ENCODE results near the gene SLC46A2. TPM values are rescaled to one million over a fixed set of nuclear protein-coding genes. Genes with fewer than 3 reads are reported as not detected.

SLC46A2 gene, protein sequence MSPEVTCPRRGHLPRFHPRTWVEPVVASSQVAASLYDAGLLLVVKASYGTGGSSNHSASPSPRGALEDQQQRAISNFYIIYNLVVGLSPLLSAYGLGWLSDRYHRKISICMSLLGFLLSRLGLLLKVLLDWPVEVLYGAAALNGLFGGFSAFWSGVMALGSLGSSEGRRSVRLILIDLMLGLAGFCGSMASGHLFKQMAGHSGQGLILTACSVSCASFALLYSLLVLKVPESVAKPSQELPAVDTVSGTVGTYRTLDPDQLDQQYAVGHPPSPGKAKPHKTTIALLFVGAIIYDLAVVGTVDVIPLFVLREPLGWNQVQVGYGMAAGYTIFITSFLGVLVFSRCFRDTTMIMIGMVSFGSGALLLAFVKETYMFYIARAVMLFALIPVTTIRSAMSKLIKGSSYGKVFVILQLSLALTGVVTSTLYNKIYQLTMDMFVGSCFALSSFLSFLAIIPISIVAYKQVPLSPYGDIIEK
- 0.12 TPM for polyA plus RNA-seq (ENCODE audit: insufficient read length)
- long read RNA-seq, donor 1: 0 reads
- long read RNA-seq, donor 2: 0 reads
- long read RNA-seq, donor 3: 0 reads
- long read RNA-seq, donor 4: 0 reads
- long read RNA-seq, donor 5: 0 reads
- long read RNA-seq, donor 6: 0 reads
- long read RNA-seq, donor 7: 0 reads
- long read RNA-seq, donor 8: 0 reads

DNA sequence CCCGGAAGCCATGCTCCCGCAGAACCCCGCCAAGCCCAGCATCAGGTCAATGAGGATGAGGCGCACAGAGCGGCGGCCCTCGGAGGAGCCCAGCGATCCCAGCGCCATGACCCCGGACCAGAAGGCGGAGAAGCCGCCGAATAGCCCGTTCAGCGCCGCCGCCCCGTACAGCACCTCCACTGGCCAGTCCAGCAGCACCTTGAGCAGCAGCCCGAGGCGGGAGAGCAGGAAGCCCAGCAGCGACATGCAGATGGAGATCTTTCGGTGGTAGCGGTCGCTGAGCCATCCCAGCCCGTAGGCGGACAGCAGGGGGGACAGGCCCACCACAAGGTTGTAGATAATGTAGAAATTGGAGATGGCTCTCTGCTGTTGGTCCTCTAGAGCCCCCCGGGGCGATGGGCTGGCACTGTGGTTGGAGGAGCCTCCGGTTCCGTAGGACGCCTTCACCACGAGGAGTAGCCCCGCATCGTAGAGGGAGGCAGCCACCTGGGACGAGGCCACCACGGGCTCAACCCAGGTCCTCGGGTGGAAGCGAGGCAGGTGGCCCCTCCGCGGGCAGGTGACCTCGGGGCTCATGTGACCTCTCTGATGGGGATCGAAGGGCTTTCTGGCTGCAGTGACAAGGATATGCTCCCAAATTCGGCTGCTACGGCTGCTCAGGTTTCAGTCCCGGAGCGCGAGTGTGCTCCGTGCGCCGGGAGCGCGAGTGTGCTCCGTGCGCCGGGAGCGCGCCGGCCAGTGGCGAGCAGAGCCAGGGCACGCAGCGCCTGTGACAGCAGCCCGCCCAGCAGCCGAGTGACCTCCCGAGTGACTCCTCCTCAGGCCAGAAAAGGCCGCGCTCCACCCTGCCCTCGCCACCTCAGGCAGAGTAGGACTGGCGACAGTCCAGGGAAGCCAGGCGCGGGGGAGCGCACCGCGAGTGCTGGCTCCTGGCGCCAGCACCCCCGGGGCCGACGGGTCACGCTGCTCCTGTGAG is at the start of gene SLC46A2:
SLC46A2 (minus strand) TSS at position 771 of the 976 bp plus-strand sequence; CDS start at position 576, 195 bp downstream.
- no peak for DNase-seq

DNA sequence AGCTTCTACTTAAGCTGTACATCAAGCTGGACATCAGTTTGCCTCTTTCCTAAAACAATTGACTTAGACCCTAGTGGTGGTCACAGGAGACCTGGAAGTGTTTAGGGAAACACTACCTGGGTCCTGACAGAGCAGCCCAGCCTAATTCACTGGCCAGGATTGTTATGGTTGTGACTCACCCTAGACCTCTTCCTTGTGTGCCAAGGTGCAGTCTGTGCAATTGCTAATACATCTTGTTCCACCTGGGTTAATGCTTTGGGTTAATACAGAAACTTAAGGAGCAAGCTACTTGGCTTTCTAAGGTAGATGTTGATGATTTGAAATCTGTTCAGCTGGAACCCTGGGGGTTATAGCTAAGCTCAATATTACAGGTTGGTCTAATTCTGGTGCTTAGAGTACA is 48.7 kb upstream of the SLC46A2 start:
- no peak for DNase-seq

DNA sequence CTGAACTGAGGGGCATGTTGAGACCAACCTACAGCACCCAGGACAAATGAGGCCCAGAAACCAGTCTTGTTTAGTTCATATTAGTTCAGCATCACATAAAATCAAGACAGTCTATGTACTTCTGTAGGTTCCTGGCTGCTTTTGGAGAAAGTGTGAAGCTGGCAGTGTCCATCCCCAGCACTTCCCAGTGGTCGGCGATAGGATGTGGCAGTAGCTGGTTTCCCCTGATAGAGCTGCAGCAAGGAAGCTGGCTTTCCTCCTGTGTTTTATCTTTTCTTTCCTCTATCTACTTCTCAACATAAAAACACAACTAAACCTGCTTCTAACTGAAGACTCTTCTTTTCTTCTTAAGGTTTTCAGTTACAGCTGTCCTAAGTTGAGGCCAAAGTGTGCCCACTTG is 43.0 kb upstream of the SLC46A2 start:
- no peak for DNase-seq

DNA sequence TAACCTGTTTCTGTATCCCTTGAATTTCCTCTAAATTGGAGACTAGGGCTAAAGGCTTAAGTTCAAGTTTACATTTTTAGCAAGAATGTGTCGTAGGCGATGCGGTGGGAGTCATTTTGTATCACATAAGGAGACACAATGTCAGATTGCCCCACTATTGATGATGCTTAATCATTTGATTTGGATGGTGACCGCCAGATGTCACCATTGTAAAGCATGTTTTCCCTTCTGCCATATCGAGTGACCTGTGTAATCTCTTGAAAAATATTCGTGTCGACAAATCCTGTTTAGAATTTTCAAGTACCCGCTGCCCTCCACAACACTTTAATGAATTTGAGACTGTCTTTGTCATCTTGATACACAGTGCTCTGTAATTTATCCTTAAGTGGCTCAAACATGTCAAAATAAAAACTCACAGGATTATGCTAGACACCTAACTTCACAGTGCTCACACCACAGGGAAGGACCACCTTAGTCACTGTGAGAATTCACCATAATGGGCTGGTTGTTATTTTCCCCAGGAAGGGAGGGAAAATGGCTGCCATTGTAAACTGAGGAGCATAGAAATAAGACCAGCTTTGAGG is 34.5 kb upstream of the SLC46A2 start:
- peak; percentile 10 for DNase-seq

DNA sequence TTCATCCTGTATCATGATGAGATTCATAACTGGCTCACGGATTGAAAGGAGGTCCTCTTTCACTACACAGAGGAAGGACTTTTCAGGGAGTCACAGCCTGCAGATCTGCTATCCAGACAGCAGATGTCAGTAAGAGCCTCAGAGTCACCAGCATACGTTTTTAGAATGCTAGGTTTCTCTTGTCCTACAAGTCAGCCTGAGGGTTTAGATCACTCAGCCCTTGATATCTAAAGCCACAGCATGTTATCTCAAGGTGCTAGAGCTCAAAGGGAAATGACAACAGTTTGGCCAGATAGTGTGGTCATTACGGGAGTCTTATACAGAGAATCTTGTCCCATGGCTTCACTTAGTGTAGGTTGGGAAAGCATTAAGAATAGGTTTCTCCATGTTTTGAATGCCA is 30.9 kb upstream of the SLC46A2 start:
- peak; percentile 19 for DNase-seq

DNA sequence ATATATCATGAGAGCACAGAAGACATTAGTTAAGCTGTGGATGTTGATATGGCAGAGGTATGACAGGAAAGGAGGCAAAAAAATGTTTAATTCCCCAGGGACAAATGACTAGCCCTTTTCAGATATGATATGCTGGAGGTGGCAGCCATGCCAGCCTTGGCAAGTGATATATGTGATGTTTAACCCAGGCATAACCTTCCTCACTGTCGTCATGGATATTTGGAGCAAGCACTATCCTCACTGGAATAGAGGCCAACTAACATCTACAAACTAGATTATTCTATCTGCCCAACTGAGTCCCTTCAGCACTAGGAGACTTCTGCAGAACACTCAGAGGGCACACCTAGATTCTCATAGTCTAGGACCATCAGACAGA is 27.3 kb upstream of the SLC46A2 start:
- no peak for DNase-seq

DNA sequence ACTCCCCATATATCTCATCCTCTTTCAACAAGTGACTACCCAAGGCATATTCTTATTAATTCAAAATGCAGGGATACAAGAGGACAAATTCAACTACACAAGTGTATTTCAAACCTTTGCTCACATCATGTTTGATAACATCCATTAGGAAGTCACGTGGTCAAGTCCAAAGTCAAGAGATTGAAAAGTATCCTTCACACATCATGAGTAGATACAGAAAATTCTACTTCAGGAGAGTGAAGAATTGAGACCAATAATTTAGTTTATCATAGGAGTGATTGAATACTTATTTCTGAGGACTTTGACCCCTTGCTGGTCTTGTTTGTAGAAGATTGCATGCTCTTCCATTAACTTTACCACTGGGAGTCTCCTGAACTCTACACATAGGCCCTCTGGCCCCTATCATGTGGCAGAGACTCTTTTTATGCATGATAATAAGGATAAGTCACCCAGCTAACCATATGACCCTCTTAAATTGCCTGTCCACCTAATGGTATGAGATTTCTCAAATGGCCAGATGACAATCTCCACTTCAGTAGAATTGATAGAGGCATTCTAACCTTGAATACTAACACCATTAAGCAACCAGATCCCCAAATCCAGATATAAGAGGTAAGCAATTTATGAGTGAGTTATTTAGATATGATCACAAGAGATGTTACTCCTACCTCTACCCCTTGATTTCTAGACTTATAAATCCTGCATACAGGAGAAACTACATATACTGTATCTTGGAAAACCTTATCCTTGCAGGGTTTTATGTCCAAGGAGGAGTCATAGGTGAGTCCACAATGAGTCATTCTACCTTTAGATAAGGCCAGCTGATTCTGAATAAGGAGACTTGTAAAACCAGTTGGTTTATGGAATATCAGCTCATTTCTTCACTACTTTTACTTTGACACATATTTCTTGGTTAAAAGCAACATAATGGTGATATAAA is 26.6 kb upstream of the SLC46A2 start:
- DNase-seq: no peak

DNA sequence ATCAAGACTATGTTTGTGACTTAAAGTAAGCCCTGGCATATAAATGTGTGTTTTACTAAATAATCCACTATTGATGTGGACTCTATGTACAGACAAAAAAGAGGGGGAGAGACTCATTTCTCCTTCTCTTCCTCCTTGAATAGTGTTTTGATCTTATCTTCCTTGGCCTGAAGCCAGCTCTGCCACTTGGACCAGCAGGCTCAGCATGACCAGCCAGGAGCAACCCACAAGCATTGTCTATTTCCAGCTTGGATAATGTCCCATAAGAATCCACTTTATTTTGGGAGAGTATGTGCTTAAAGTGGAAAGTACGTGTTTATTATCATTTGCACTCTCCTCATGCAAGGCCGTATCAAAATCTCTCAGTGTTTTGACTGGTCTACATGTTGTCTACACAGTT is 23.8 kb upstream of the SLC46A2 start:
- no peak for DNase-seq

DNA sequence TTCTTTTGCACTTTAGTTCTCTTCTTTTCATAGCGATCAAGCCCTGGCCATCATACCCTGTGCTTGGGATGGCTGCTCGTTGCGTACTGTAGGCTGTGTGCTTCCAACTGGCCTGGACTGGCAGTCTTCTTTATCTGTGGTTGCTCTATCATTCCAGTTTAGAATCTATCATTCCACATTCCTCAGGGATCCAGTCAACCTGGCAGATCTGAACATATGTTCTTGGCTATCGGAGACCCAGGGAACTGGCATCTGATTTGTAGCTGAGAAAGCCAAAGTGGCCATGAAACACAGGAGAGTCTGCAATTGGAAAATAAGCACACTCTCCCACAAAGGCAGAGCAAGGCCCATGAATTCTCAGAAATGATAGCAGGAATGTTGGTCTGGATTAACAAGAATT is 22.6 kb upstream of the SLC46A2 start:
- no peak for DNase-seq

DNA sequence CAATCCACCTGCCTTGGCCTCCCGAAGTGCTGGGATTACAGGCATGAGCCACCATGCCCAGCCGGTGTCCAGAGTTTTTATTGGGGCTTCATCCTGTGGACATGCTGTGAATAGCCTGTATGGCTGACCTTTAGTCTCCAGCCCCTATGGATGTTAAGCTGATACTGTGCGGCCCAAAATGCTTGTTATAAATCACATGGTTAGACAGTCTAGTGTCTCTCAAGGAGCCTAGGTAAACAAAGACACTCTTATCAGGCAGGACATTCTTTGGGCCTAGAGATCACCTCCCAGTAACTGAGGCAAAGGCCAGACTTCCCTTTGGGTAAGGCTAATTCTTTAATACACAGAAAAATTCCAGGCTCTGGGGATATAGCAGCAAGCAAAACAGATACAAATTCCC is 22.0 kb upstream of the SLC46A2 start:
- DNase-seq: no peak

DNA sequence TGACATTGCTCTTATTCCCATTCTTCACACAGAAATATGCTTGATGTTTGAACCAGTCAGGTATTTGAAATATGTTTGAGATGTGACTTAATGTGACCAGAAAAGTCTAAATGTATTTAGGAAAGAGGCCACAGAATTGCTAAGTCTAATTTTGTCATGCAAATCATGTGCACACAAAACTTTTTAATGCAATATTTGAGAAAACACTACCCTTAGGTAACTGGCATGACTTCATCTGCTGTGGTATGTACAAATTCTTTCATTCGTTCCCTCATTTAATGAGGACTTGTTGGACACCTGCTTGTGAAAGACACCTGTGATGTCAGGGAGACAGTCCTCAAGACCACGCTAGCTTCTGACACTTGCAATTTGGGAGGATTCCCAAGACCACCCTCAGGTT is 21.1 kb upstream of the SLC46A2 start:
- no peak for DNase-seq

DNA sequence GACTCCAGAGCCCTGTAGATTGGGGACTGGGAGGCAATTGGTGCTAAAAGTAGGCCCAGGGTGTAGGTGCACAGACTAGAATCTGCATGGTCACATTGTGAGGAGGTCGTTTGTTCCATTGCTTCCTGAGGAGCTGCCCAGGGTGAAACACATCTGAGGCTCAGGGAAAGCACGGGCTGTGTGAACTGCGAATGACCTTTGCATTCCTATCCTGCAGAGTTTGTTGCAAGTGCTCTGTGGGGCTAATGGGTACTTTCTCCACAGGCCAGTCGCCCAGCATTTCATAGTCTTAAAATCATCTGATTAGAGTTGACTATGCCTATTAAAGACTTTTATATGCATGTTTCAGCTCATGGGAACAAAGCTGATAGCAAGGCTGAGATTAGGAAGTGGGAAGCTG is 14.4 kb upstream of the SLC46A2 start:
- no peak for DNase-seq

DNA sequence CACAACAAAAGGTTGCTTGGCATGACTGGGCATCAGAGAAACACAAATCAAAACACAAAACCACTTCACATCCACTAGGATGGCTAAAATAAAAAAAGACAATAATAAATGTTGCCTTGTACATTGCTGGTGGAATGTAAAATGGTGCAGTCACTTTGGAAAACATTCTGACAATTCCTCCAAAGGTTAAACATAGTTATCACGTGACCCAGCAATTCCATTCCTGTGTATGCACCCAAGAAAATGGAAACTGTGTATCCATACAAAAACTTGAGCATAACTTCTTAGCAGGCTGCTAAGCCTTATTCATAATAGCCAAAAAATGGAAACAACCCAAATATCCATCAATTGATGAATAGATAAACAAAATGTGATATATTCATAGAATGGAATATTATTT is 10.2 kb upstream of the SLC46A2 start:
- DNase-seq: no peak

DNA sequence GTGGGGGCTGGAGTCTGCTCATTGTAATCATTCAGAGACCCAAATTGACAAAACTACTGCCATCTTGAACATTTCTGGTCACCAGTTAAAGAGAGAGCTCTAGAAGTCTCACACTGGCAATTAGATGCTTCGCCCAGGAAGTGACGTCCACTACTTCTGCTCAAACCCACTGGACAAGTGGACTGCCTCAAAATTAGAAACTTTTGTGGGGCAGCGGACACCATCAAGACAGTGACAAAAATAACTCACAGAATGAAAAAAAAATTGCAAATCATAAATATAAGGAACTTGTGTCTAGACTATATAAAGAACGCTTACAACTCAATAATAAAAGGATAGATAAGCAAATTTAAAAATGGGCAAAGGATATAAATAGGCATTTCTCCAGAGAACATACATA is 9.8 kb upstream of the SLC46A2 start:
- DNase-seq: no peak

DNA sequence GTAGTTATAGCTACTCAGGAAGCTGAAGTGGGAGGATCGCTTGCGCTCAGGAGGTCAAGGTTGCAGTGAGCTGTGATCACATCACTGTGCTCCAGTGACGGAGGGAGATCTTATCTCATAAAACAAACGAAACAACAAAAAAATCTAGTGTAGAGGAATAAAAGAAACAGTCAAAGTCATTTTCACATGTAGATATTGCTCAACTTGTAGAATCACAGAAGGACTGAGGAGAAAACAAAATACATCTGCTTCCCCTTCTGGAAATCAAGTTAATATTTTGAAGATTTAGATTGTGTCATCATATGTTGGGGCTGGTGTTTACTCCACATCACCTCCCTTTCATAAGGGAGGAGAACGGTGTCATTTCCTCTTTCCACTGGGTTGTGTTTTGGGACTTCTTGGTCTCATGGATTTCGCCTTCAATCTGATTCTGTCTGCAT is 8.2 kb upstream of the SLC46A2 start:
- no peak for DNase-seq

DNA sequence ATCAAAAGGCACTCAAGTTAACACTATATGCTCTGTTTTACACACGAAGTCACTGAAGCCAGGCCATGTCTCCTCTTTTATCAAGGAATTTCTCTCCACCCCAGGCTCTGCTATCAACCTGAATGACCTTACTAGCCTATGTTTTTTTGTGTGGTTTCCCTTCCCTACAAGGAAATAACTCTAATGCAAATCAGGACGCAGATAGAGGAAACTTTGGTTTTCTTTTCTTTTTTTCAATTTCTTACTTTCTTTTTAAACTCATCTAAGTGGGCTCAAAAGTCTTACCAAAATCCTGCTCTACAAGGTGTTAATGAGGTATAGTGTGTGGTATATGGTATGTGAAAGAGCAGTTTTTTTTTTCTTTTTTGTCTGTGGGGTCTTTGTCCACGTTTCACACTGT is 5.5 kb upstream of the SLC46A2 start:
- no peak for DNase-seq

DNA sequence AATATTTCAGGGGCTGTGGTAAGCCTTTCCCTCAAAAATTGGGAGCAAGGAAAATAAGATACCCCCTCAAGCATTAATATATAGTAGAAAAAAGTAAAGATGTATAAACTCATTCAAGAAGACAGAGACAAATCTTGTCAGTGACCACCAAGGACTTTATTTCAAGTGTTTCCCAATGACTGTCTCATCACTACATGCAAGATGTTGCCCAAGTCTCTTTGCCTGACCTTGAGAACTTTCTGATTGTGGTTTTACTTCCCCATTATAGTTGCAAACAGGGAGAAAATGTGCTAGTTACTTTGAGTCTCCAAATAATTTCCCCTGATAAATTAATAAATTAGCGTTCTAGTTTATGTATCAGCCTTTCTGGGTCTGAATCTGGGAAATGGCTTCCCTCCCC is 4.0 kb upstream of the SLC46A2 start:
- DNase-seq: no peak

DNA sequence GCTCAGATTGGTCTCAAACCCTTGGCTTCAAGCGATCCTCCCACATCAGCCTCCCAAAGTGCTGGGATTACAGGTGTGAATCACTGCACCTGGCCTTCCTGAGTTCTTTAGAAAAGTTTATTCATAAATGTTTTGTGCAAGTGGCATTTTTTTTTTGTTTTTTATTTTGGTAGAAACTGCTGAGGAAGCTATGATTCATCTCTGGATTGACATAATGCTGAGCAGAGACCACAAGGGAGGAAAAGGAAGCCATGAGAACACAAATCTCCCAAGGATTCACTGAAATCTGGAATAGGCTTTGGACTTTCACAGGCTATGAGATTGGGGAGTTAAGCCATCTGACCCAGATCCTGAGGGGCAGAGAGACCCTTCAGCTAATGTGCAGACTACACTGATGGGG is 3.4 kb upstream of the SLC46A2 start:
- no peak for DNase-seq

DNA sequence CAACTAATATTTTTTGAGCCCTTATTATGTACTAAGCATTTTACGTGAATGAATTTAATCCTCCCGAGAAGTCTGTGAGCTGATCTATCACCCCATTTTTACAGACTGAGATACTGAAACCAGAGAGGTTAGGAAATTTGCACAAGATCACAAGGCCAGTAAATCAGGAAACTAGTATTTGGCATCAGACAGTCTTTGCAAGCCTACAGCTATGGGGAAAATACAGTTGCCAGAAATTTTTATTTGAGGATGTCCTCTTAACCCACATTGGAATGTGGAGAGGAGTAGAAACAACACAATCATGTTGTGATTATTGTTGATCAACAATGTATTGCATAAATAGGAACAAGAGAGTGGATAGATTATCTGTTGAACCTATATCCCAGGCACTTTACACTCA is 2.3 kb upstream of the SLC46A2 start:
- no peak for DNase-seq

DNA sequence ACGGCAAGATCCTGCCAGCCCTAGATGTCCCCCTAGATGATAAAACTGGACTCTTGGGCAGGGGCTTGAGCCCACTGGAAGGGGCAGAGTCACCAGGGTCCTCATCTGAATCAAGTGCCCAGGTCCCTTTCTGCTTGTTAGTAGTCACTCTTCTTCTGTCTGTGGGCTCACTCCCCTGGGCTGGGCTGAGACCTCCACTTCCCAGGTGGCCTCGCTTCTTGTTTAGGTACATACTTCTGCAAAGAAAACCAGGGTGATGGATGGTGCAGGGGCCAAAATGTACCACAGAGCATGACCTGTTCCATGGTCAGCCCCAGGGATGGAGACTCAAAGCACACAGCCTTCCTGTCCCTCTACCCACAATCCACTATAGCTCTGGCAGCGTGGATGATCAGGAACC is 845 bp upstream of the SLC46A2 start:
- no peak for DNase-seq

DNA sequence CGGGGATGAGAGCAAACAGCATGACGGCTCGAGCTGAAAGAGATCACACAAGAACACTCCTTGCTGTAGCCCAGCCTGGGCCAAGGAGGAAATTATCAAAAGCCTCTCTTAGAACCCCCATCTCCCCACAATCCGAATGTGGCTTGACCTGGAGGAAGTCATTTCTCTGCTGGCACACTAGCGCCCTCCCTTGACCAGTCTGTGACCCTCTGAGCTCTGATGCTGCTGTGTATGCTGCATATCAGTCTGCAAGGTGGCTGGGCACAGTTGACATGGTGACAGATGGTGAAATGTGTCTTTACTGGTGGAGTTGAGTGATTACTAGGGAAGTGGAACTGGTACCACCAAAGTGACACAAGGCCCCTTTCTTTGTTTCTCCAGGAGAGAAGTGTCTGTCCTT is 3.3 kb downstream of the SLC46A2 start:
- DNase-seq: no peak
